Cardiac fibroblast (primary cell): ENCODE results near the gene DHX36.

Experiments used
- DNase-seq, 2 donors: peaks; one replicate each; pipeline versions ENCODE4 v3.0.0 to v3.0.0-alpha.2; 2010; ENCODE audit warnings: low read depth in 2 of 2
- H3K4me3 ChIP-seq, 2 donors: replicated peaks in 1 of 2; 1 replicate in 1 of 2; 2 replicates in 1 of 2; pipeline ENCODE4 v1.5.1; 2011; ENCODE audit warnings: low read depth in 2 of 2, low read length in 2 of 2, mild to moderate bottlenecking in 2 of 2, moderate library complexity in 1 of 2
- TF ChIP-seq, protein P1 (sequence below): IDR thresholded peaks from one replicate; pipeline ENCODE4 v1.5.1; 2011; ENCODE audit warnings: low read depth, mild to moderate bottlenecking, low read length, inconsistent platforms

The DHX36 gene

DNA sequence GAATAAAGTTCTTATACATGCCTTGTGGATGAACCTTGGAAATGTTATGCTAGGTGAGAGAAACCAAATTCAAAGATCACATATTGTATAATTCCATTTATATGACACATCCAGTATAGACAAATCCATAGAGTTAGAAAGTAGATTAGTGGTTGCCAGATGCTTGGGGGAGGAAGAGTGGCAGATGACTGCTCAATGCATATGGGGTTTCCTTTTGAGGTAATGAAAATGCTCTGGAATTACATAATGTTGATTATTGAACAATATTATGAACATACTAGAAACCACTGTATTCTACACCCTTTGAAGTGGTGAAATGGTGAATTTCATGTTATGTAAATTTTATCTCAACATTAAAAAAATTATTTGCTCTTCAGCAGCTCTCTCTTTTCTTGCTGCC is 100.8 kb downstream of the DHX36 start:
- DNase-seq: no peak
- TF ChIP-seq, protein P1, sequence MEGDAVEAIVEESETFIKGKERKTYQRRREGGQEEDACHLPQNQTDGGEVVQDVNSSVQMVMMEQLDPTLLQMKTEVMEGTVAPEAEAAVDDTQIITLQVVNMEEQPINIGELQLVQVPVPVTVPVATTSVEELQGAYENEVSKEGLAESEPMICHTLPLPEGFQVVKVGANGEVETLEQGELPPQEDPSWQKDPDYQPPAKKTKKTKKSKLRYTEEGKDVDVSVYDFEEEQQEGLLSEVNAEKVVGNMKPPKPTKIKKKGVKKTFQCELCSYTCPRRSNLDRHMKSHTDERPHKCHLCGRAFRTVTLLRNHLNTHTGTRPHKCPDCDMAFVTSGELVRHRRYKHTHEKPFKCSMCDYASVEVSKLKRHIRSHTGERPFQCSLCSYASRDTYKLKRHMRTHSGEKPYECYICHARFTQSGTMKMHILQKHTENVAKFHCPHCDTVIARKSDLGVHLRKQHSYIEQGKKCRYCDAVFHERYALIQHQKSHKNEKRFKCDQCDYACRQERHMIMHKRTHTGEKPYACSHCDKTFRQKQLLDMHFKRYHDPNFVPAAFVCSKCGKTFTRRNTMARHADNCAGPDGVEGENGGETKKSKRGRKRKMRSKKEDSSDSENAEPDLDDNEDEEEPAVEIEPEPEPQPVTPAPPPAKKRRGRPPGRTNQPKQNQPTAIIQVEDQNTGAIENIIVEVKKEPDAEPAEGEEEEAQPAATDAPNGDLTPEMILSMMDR: no peak
- H3K4me3 ChIP-seq: no peak overlapping the region
